HepG2 (cell line): ENCODE measurements around the gene PLVAP. TPM values are rescaled to one million over a fixed set of nuclear protein-coding genes. Genes with fewer than 3 reads are reported as not detected.

ENCODE experiments used
- ARNT2 ChIP-seq: sonication (generic); formaldehyde crosslinking; IDR thresholded peaks from 2 replicates; pipeline ENCODE4 v1.8.0; 2022; ENCODE audit warnings: mild to moderate bottlenecking, low read depth, missing genetic modification reagents, moderate library complexity
- ESRRA ChIP-seq: sonication (generic); formaldehyde crosslinking; IDR thresholded peaks from 2 replicates; pipeline ENCODE4 v1.5.1; 2020; ENCODE audit warnings: mild to moderate bottlenecking, low read depth, missing genetic modification reagents
- ISX ChIP-seq: sonication (generic); formaldehyde crosslinking; conservative IDR thresholded peaks from 2 replicates; pipeline ENCODE4 v1.5.0; 2020; ENCODE audit warnings: missing genetic modification reagents
- KDM5A ChIP-seq: fragments of 200-600 bp; sonication (generic); IDR thresholded peaks from 2 replicates; pipeline ENCODE4 v1.7.0; 2018; ENCODE audit warnings: antibody characterized with exemption, mild to moderate bottlenecking, low read length, borderline replicate concordance
- MTF2 ChIP-seq: sonication (generic); formaldehyde crosslinking; IDR thresholded peaks from 2 replicates; pipeline ENCODE4 v1.5.0; 2020; ENCODE audit warnings: missing genetic modification reagents, borderline replicate concordance
- SALL1 ChIP-seq: sonication (generic); formaldehyde crosslinking; IDR thresholded peaks from 2 replicates; pipeline ENCODE4 v1.8.0; 2022; ENCODE audit warnings: mild to moderate bottlenecking, missing genetic modification reagents
- TBP ChIP-seq: sonication (generic); formaldehyde crosslinking; IDR thresholded peaks from 2 replicates; pipeline ENCODE4 v1.5.0; 2020; ENCODE audit warnings: missing genetic modification reagents
- TBX3 ChIP-seq: fragments of 450-650 bp; IDR thresholded peaks from 2 replicates; pipeline ENCODE4 v1.6.1; 2017; ENCODE audit warnings: antibody characterized with exemption, mild to moderate bottlenecking, inconsistent platforms, borderline replicate concordance
- ZNF546 ChIP-seq: sonication (generic); formaldehyde crosslinking; conservative IDR thresholded peaks from 2 replicates; pipeline ENCODE4 v1.8.1; 2023; ENCODE audit warnings: mild to moderate bottlenecking, missing genetic modification reagents
- ZNF644 ChIP-seq: IDR thresholded peaks from 2 replicates; pipeline ENCODE4 v1.6.1; 2016; ENCODE audit warnings: low read depth
- ZNF816 ChIP-seq: sonication (generic); formaldehyde crosslinking; IDR thresholded peaks from 2 replicates; pipeline ENCODE4 v1.8.0; 2022; ENCODE audit warnings: missing genetic modification reagents, mild to moderate bottlenecking, borderline replicate concordance
- ZNF879 ChIP-seq: sonication (generic); formaldehyde crosslinking; IDR thresholded peaks from 2 replicates; pipeline ENCODE4 v1.8.1; 2023; ENCODE audit warnings: missing genetic modification reagents
- ZSCAN31 ChIP-seq: sonication (generic); formaldehyde crosslinking; IDR thresholded peaks from 2 replicates; pipeline ENCODE4 v1.5.0; 2020; ENCODE audit warnings: low read depth, mild to moderate bottlenecking, missing genetic modification reagents
- polyA plus RNA-seq, 8 experiments: library from polyadenylated mRNA; depleted of rRNA in 3 of 8; stranded (reverse) in 7 of 8; unstranded in 1 of 8; fragments of >200 nt; fragmentation: Illumina TruSeq in 4 of 8; extraction: Trizol in 4 of 8; gene quantifications; 2 replicates each; pipeline versions ENCODE4 v1.2.1 to v1.2.3, GENCODE V29; 2011 to 2016; ENCODE audit warnings: low read depth in 4 of 8, missing spikeins in 1 of 8, mixed read lengths in 1 of 8; ENCODE audit not compliant: insufficient read depth in 1 of 8
- total RNA-seq, 5 experiments: library from RNA; depleted of rRNA; stranded (reverse); fragments of >200 nt; fragmentation: Illumina TruSeq; extraction: Trizol; gene quantifications; 2 replicates each; pipeline ENCODE4 v1.2.3, GENCODE V29; 2016; ENCODE audit warnings: low read depth in 1 of 5
- TF ChIP-seq, protein P1 (sequence below): sonication (generic); formaldehyde crosslinking; IDR thresholded peaks from 2 replicates; pipeline ENCODE4 v1.8.0; 2022; ENCODE audit warnings: mild to moderate bottlenecking, missing genetic modification reagents; ENCODE audit not compliant: insufficient replicate concordance
- TF ChIP-seq, protein P2 (sequence below): sonication (generic); formaldehyde crosslinking; IDR thresholded peaks from 2 replicates; pipeline ENCODE4 v1.5.0; 2020; ENCODE audit warnings: mild to moderate bottlenecking, missing genetic modification reagents
- TF ChIP-seq, protein P3 (sequence below): IDR thresholded peaks from 2 replicates; pipeline ENCODE4 v1.6.1; 2018; ENCODE audit warnings: missing genetic modification reagents
- TF ChIP-seq, protein P4 (sequence below): sonication (generic); formaldehyde crosslinking; IDR thresholded peaks from 2 replicates; pipeline ENCODE4 v1.9.0; 2022; ENCODE audit warnings: low read depth, missing genetic modification reagents
- TF ChIP-seq, protein P5 (sequence below): fragments of 450-650 bp; IDR thresholded peaks from 2 replicates; pipeline ENCODE4 v1.6.1; 2017
- TF ChIP-seq, protein P6 (sequence below): sonication (generic); formaldehyde crosslinking; IDR thresholded peaks from 2 replicates; pipeline ENCODE4 v1.4.0; 2020; ENCODE audit warnings: missing genetic modification reagents

The PLVAP gene
- total and polyA plus RNA-seq, 2 of the 13 experiments (the other 11 are each of a cell fraction or from before 2014, with no cell fraction given), result 0.26 TPM; not detected in 1

DNA sequence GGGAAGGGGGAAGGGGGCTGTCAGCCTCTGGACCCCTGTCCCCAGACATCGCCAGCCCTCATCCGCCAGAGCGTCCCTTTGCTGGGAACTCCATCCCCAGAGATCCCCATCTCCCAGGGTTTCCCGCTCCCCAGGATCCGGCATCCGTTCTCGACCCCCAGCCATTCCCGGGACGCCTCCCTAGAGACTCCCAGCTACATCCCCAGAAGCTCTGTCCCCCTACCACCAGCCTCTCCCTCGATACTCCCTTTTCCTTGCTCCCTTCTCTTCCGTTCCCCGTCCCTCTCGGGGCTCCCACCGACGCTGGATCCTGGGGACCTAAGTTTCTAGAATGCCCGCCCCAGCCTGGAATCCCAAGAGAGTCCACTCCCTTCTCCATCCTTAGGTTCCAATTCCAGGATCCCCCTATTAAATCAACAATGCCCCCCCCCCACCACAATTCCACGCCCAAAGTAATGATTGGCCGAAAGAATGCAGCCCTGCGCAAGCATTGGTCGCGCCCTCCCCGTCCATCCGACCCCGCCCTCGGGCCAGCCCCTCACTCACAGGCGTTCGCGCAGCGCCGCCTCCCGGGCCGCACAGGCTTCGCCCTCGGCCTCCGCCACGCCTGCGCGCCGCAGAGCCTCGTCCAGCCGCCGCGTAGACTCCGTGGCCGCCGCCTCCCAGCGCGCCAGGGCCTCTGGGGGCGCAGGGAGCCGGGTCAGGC lies 13.7 kb upstream of the PLVAP start (continued):
- TF ChIP-seq, protein P1, sequence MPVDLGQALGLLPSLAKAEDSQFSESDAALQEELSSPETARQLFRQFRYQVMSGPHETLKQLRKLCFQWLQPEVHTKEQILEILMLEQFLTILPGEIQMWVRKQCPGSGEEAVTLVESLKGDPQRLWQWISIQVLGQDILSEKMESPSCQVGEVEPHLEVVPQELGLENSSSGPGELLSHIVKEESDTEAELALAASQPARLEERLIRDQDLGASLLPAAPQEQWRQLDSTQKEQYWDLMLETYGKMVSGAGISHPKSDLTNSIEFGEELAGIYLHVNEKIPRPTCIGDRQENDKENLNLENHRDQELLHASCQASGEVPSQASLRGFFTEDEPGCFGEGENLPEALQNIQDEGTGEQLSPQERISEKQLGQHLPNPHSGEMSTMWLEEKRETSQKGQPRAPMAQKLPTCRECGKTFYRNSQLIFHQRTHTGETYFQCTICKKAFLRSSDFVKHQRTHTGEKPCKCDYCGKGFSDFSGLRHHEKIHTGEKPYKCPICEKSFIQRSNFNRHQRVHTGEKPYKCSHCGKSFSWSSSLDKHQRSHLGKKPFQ, result no peak
- no peak for TF ChIP-seq ZNF644 (CRISPR knock-in tag)
- TF ChIP-seq, protein P2, sequence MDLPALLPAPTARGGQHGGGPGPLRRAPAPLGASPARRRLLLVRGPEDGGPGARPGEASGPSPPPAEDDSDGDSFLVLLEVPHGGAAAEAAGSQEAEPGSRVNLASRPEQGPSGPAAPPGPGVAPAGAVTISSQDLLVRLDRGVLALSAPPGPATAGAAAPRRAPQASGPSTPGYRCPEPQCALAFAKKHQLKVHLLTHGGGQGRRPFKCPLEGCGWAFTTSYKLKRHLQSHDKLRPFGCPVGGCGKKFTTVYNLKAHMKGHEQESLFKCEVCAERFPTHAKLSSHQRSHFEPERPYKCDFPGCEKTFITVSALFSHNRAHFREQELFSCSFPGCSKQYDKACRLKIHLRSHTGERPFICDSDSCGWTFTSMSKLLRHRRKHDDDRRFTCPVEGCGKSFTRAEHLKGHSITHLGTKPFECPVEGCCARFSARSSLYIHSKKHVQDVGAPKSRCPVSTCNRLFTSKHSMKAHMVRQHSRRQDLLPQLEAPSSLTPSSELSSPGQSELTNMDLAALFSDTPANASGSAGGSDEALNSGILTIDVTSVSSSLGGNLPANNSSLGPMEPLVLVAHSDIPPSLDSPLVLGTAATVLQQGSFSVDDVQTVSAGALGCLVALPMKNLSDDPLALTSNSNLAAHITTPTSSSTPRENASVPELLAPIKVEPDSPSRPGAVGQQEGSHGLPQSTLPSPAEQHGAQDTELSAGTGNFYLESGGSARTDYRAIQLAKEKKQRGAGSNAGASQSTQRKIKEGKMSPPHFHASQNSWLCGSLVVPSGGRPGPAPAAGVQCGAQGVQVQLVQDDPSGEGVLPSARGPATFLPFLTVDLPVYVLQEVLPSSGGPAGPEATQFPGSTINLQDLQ (CRISPR knock-in tag), result no peak
- TF ChIP-seq TBP, result no peak
- no peak; the same call in 1 of the 2 replicates for TF ChIP-seq ESRRA (CRISPR knock-in tag)
- no peak for TF ChIP-seq MTF2
- no peak for TF ChIP-seq ZNF879
- TF ChIP-seq, protein P3, sequence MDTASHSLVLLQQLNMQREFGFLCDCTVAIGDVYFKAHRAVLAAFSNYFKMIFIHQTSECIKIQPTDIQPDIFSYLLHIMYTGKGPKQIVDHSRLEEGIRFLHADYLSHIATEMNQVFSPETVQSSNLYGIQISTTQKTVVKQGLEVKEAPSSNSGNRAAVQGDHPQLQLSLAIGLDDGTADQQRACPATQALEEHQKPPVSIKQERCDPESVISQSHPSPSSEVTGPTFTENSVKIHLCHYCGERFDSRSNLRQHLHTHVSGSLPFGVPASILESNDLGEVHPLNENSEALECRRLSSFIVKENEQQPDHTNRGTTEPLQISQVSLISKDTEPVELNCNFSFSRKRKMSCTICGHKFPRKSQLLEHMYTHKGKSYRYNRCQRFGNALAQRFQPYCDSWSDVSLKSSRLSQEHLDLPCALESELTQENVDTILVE, result no peak
- peak; percentile 69 for TF ChIP-seq SALL1 (CRISPR knock-in tag)
- TF ChIP-seq, protein P4, sequence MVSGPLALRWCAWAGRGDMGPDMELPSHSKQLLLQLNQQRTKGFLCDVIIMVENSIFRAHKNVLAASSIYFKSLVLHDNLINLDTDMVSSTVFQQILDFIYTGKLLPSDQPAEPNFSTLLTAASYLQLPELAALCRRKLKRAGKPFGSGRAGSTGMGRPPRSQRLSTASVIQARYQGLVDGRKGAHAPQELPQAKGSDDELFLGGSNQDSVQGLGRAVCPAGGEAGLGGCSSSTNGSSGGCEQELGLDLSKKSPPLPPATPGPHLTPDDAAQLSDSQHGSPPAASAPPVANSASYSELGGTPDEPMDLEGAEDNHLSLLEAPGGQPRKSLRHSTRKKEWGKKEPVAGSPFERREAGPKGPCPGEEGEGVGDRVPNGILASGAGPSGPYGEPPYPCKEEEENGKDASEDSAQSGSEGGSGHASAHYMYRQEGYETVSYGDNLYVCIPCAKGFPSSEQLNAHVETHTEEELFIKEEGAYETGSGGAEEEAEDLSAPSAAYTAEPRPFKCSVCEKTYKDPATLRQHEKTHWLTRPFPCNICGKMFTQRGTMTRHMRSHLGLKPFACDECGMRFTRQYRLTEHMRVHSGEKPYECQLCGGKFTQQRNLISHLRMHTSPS, result no peak
- no peak for TF ChIP-seq ZNF816 (CRISPR knock-in tag)
- no peak for TF ChIP-seq TBX3
- peak; percentile 36; the same call in 1 of the 2 replicates for TF ChIP-seq ZSCAN31
- no peak for TF ChIP-seq KDM5A
- no peak for TF ChIP-seq ISX
- 0 out of 2 replicates have a peak, but pooled peaks have one; percentile 43 for TF ChIP-seq ARNT2 (CRISPR knock-in tag)
- TF ChIP-seq, protein P5, sequence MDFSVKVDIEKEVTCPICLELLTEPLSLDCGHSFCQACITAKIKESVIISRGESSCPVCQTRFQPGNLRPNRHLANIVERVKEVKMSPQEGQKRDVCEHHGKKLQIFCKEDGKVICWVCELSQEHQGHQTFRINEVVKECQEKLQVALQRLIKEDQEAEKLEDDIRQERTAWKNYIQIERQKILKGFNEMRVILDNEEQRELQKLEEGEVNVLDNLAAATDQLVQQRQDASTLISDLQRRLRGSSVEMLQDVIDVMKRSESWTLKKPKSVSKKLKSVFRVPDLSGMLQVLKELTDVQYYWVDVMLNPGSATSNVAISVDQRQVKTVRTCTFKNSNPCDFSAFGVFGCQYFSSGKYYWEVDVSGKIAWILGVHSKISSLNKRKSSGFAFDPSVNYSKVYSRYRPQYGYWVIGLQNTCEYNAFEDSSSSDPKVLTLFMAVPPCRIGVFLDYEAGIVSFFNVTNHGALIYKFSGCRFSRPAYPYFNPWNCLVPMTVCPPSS, result no peak
- TF ChIP-seq ZNF546 (CRISPR knock-in tag), result no peak
- TF ChIP-seq, protein P6, sequence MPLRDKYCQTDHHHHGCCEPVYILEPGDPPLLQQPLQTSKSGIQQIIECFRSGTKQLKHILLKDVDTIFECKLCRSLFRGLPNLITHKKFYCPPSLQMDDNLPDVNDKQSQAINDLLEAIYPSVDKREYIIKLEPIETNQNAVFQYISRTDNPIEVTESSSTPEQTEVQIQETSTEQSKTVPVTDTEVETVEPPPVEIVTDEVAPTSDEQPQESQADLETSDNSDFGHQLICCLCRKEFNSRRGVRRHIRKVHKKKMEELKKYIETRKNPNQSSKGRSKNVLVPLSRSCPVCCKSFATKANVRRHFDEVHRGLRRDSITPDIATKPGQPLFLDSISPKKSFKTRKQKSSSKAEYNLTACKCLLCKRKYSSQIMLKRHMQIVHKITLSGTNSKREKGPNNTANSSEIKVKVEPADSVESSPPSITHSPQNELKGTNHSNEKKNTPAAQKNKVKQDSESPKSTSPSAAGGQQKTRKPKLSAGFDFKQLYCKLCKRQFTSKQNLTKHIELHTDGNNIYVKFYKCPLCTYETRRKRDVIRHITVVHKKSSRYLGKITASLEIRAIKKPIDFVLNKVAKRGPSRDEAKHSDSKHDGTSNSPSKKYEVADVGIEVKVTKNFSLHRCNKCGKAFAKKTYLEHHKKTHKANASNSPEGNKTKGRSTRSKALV, result 0 out of 2 replicates have a peak, but pooled peaks have one; percentile 36
